GM20000 (cell line): Measurements from ENCODE around the gene FTL.

Experiments
- DNase-seq: peaks from one replicate; pipeline ENCODE4 v3.0.0; 2012; ENCODE audit warnings: low spot score
- TF ChIP-seq, protein P1 (sequence below): IDR thresholded peaks from 2 replicates; pipeline ENCODE4 v1.5.1; 2012; ENCODE audit warnings: mild to moderate bottlenecking, control low read depth; ENCODE audit errors: extremely low read depth, missing control alignments

FTL gene

DNA sequence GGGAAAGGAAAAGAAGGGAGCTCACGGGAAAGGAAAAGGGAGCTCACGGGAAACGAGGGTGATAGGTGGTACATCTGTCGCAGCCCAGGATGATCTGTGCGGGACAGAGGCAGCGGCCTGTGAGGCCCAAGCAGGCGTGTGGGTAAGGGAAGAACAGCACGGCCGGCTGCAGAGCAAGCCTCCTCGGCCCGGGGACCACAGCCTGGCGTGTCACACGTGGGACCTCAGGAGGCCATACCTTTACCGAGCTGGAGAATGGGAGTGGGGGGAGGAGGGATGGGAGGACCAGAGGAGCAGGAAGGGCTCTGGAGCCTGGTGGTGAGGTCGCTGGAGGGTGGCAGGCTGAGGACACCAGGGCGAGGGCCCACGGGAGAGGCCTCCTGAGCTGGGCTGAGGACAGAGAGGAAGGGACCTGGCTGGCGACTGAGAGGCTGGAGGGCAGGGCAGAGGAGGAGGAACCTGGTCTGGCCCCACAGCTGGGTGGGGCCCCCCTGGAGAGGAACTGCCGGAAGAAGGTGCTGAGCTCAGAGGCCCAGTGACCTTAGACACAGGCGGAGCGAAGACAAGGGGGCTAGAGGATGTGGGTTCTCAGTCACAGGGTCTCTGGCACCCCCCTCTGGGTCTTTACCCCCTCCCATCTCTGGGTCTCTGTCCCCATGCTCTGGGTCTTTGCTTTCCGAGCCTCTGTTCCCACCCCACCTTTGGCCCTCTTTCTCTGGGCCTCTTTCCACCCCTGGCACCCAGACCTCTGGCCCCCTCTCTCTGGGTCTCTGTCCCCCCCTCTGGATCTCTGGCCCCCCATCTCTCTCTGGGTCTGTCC is 2.9 kb upstream of the FTL start:
- TF ChIP-seq, protein P1, sequence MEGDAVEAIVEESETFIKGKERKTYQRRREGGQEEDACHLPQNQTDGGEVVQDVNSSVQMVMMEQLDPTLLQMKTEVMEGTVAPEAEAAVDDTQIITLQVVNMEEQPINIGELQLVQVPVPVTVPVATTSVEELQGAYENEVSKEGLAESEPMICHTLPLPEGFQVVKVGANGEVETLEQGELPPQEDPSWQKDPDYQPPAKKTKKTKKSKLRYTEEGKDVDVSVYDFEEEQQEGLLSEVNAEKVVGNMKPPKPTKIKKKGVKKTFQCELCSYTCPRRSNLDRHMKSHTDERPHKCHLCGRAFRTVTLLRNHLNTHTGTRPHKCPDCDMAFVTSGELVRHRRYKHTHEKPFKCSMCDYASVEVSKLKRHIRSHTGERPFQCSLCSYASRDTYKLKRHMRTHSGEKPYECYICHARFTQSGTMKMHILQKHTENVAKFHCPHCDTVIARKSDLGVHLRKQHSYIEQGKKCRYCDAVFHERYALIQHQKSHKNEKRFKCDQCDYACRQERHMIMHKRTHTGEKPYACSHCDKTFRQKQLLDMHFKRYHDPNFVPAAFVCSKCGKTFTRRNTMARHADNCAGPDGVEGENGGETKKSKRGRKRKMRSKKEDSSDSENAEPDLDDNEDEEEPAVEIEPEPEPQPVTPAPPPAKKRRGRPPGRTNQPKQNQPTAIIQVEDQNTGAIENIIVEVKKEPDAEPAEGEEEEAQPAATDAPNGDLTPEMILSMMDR: no peak
- peak; percentile 89 for DNase-seq

DNA sequence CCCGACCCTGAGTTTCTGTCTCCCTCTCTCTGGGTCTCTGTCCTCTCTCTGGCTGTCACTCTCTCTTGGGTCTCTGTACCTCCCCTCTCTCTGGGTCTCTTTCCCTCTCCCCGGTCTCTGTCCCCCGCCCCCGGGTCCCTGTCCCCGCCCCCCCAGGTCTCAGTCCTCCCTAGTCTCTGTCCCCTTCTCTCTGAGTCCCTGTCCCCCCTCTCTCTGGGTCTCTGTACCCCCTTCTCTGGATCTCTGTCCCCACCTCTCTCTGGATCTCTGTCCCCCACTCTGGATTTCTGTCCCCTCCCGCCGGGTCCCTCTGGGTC is 2.3 kb upstream of the FTL start:
- DNase-seq: no peak
- TF ChIP-seq, protein P1: no peak

DNA sequence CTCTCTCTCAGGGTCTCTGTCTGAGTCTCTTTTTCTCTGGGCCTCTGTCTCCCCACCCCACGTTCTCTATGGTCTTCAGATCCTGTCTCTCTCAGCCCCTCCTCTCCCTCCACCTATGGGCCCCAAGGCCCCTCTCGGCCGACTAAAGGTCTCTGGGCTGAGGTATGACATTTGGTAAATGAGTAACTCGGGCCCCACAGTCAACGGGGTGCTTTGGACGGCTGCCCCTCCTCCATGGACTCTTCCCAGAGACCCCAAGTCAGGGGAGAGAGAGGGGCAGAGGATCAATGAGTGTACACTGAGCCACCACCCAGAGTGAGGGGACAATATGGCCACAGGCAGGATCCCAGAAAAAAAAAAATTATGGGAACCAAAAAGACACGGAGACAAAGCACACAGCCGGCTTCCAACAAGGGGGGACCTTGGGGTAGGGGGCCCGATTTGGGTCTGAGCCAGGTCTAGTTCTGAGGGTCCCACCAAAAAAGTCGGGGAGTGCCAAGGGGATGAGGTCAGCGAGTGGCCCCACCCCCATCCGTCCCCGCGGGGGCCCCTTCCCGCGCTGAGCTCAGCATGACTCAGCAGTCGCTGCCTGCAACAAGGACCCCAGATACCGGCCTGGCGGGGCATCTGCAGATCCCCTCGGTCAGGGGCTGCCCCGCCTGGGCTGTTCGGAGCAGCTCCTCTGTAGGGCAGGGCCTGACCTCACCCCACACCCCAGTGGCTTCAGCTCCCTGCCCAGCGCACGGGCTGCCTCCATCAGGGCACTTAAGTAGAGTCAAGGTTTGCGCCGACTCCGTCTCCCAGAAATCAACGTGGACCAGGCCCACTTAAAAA is 1.5 kb upstream of the FTL start:
- TF ChIP-seq, protein P1: no peak
- DNase-seq: peak; percentile 87

DNA sequence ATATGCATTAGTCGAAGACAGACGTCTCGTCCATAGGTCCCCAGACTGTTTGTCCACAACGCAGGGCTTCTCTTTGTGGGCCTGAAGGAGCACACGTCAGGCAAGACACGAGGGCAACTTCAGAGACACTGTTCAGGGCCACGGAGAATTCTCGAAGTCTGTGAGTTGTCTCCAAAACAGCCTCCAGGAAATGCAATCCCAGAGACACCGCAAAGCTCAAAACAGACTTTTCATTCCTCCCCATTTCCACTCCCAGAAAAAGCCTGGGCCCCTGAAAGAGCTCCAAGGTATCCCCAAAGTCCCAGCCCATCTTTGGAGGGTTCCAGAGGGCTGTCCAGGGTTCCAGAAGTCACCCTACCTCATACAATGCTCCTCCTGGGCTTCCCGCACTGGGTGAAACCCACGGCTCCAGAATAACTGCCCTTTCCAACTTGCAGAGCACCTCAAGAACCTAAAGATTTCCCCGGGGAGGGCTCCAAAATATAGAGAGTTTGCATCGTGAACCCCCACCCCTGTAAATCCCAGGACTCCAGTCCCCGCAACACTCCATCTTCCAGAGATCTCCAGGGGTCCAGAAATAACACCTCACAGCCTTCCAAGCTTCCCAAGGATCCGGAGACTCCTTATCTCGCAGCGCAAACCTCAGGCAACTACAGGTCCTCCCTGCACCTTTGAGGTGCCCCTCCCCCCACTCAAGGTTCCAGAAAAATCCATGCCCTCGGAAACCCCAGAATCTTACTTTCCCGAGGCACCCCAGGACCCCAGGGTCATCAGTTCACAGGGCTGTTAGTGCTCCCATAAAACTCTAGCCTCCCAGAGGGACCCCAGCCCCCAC is 687 bp upstream of the FTL start:
- no peak for DNase-seq
- TF ChIP-seq, protein P1: no peak

DNA sequence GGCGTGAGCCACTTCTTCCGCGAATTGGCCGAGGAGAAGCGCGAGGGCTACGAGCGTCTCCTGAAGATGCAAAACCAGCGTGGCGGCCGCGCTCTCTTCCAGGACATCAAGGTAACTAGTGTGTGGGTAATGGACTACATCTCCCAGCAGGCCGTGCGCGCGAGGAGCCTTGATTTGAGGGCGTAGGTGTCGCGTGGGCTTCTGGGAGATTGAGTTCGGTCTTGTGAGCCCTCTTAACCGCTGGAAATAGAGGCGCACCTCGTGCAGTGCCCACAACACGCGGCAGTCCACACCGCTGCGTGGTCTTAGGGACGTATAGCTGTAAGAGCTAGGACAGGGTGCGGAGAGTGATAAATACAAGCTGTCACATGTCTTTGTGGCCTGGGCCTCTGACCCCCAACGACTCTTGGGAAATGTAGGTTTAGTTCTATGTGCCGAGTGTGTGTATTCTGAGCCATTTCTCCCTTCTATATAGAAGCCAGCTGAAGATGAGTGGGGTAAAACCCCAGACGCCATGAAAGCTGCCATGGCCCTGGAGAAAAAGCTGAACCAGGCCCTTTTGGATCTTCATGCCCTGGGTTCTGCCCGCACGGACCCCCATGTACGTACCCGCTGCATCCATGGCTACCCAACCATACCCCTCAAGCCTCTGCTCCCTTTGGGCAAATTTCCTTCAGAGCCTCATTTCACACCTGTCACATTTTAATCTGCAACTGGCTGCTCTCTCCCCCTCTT is 864 bp downstream of the FTL start:
- DNase-seq: peak; percentile 79
- TF ChIP-seq, protein P1: no peak

DNA sequence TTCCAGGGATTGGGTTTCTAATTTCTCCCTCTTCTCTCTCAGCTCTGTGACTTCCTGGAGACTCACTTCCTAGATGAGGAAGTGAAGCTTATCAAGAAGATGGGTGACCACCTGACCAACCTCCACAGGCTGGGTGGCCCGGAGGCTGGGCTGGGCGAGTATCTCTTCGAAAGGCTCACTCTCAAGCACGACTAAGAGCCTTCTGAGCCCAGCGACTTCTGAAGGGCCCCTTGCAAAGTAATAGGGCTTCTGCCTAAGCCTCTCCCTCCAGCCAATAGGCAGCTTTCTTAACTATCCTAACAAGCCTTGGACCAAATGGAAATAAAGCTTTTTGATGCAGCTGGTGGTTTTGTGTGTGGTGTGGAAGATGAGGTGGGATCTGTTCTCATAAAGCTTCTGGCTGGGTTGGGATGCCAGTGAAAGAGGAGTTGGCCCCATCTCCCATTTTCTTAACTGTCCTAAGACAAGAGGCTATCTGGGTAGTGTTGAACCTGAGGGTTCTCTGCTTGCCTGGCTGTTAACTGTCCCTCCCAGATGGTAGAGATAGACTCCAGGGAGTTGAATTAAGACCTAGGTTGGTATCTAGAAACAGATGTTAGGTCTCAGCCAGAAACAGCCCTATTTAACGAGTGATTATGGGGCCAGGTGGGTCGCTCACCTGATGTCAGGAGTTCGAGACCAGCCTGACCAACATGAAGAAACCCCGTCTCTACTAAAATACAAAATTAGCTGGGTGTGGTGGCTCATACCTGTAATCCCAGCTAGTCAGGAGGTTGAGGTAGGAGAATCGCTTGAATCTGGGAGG is 1.6 kb downstream of the FTL start:
- TF ChIP-seq, protein P1: no peak
- no peak for DNase-seq
